ENCODE data around the gene FAM227B. TPM values are rescaled to one million over a fixed set of nuclear protein-coding genes. Genes with fewer than 3 reads are reported as not detected.

The FAM227B gene
- 4.0 and 6.5 TPM in 2 replicates for total RNA-seq

GRCh38 chr15:49620658-49621368 is at the start of gene FAM227B, which contains the start of gene DTWD1:
FAM227B (minus strand) TSS chr15:49620818; CDS start chr15:49615171, 5,647 bp downstream.
DTWD1 (plus strand) TSS chr15:49621048; CDS start chr15:49625168, 4,120 bp downstream.

GRCh38 chr15:49423021-49423420 is 197.6 kb downstream of the FAM227B start, which contains the start of gene FGF7:
FGF7 (plus strand) TSS chr15:49423242; CDS start chr15:49424298, 1,056 bp downstream.

Other genes starting within 250 kb of the FAM227B start
- gene FGF7, start 197.6 kb downstream of the FAM227B start, total RNA-seq = 14.1 and 17.7 TPM in 2 replicates
- 31.6 and 38.8 TPM in 2 replicates for gene DTWD1, start 230 bp upstream of the FAM227B start, total RNA-seq